ENCODE data around the gene SH2D3C.

DNA sequence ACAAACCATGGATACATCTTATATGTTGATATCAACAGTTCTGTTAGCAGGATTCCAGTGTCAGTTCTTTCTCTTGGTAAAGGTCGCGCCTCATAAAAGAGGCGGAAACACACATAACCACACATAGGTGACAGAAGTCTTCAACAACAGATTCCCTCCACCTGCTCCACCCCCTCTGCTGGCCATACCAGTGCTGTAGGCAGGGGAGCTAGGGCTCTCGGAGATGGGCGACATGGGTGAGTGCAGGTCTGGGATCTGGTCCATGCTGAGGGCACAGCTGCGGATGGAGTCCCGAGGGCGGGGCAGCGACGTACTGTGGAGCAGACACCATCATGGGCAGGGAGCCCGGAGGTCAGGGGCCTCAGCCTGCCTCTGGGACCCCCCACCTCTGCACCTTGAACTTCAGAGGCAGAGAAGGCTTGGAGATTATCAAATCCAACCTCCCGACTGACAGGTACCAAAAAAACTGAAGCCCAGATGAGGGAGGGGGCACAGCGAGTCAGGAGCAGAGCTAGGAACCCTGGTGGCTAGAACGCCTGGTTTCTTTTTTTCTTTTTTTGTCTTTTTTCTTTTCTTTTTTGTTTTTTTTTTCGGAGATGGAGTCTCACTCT lies 31.4 kb downstream of the SH2D3C start:
- no peak for TF ChIP-seq POLR2A (IDR thresholded peaks at IDR 0.05)
- TF ChIP-seq, protein P1, sequence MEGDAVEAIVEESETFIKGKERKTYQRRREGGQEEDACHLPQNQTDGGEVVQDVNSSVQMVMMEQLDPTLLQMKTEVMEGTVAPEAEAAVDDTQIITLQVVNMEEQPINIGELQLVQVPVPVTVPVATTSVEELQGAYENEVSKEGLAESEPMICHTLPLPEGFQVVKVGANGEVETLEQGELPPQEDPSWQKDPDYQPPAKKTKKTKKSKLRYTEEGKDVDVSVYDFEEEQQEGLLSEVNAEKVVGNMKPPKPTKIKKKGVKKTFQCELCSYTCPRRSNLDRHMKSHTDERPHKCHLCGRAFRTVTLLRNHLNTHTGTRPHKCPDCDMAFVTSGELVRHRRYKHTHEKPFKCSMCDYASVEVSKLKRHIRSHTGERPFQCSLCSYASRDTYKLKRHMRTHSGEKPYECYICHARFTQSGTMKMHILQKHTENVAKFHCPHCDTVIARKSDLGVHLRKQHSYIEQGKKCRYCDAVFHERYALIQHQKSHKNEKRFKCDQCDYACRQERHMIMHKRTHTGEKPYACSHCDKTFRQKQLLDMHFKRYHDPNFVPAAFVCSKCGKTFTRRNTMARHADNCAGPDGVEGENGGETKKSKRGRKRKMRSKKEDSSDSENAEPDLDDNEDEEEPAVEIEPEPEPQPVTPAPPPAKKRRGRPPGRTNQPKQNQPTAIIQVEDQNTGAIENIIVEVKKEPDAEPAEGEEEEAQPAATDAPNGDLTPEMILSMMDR (IDR thresholded peaks at IDR 0.05), result no peak
